Fibroblast of lung (primary cell): Measurements from ENCODE around the gene ACTL6A. TPM values are rescaled to one million over a fixed set of nuclear protein-coding genes. Genes with fewer than 3 reads are reported as not detected.

Source experiments
- DNase-seq, 2 donors: peaks; one replicate each; pipeline versions ENCODE4 v3.0.0 to v3.0.0-alpha.2; 2010; ENCODE audit warnings: low read depth in 2 of 2
- H2AFZ ChIP-seq: 2 replicates; pipeline ENCODE4 v1.5.1; 2012; ENCODE audit warnings: low read length, control low read depth, inconsistent platforms
- H3K27ac ChIP-seq: 2 replicates; pipeline ENCODE4 v1.5.1; 2011; ENCODE audit warnings: low read length, control low read depth; ENCODE audit not compliant: insufficient read depth
- H3K27me3 ChIP-seq: 2 replicates; pipeline ENCODE4 v1.5.1; 2011; ENCODE audit warnings: mild to moderate bottlenecking, low read length; ENCODE audit not compliant: control insufficient read depth, insufficient read depth
- H3K36me3 ChIP-seq: 2 replicates; pipeline ENCODE4 v1.5.1; 2011; ENCODE audit warnings: low read length; ENCODE audit not compliant: control insufficient read depth, insufficient read depth
- H3K4me1 ChIP-seq: 2 replicates; pipeline ENCODE4 v1.5.1; 2011; ENCODE audit warnings: low read length; ENCODE audit not compliant: control insufficient read depth, insufficient read depth; ENCODE audit errors: extremely low read depth
- H3K4me2 ChIP-seq: 2 replicates; pipeline ENCODE4 v1.5.1; 2011; ENCODE audit warnings: low read length, control low read depth; ENCODE audit not compliant: insufficient read depth; ENCODE audit errors: extremely low read depth
- H3K4me3 ChIP-seq, 4 experiments: fragments of 200-600 bp in 1 of 4; sonication (generic) in 1 of 4; replicated peaks in 1 of 4; 2 replicates each; pipeline ENCODE4 v1.5.1; 2011 to 2016; ENCODE audit warnings: low read length in 4 of 4, low read depth in 3 of 4, mild to moderate bottlenecking in 3 of 4, control low read depth in 2 of 4, inconsistent platforms in 1 of 4, mixed read lengths in 1 of 4; ENCODE audit not compliant: insufficient read depth in 1 of 4; ENCODE audit errors: control extremely low read depth in 1 of 4
- H3K79me2 ChIP-seq: 2 replicates; pipeline ENCODE4 v1.5.1; 2012; ENCODE audit warnings: mild to moderate bottlenecking, low read length, inconsistent platforms; ENCODE audit not compliant: control insufficient read depth, insufficient read depth
- H3K9ac ChIP-seq: 2 replicates; pipeline ENCODE4 v1.5.1; 2011; ENCODE audit warnings: mild to moderate bottlenecking, low read length, control low read depth; ENCODE audit not compliant: insufficient read depth
- H3K9me3 ChIP-seq: 2 replicates; pipeline ENCODE4 v1.5.1; 2012; ENCODE audit warnings: low read depth, low read length; ENCODE audit not compliant: control insufficient read depth, insufficient read depth
- H4K20me1 ChIP-seq: 2 replicates; pipeline ENCODE4 v1.5.1; 2011; ENCODE audit warnings: low read length; ENCODE audit not compliant: control insufficient read depth, insufficient read depth; ENCODE audit errors: extremely low read depth
- EZH2 ChIP-seq: IDR thresholded peaks from 2 replicates; pipeline ENCODE4 v1.5.1; 2012; ENCODE audit warnings: low read length, control low read depth, mild to moderate bottlenecking; ENCODE audit errors: missing control alignments
- polyA plus RNA-seq, 2 donors: library from polyadenylated mRNA; depleted of rRNA in 1 of 2; stranded (reverse) in 1 of 2; unstranded in 1 of 2; fragments of >200 nt; gene quantifications; 2 replicates each; pipeline ENCODE4 v1.2.1, GENCODE V29; 2011 to 2012; ENCODE audit warnings: missing spikeins in 1 of 2
- total RNA-seq: library from RNA; depleted of rRNA; stranded (reverse); fragments of >200 nt; gene quantifications from 2 replicates; pipeline ENCODE4 v1.2.1, GENCODE V29; 2014
- TF ChIP-seq, protein P1 (sequence below), 2 donors: IDR thresholded peaks in 1 of 2; conservative IDR thresholded peaks in 1 of 2; 1 replicate in 1 of 2; 2 replicates in 1 of 2; pipeline ENCODE4 v1.5.1; 2011 to 2012; ENCODE audit warnings: low read length in 2 of 2, control low read depth in 1 of 2, inconsistent platforms in 1 of 2, low read depth in 1 of 2, mild to moderate bottlenecking in 1 of 2

The ACTL6A gene
- total and polyA plus RNA-seq, 2 donors (not counting 1 experiment from before 2014, with no cell fraction given) = 48.6 to 58.3 TPM

GRCh38 chr3:179531576-179531975 is 31.1 kb upstream of the ACTL6A start:
- H3K36me3 ChIP-seq = no peaks in the 10 kb centered on the region
- H3K9me3 ChIP-seq = no peaks in the 10 kb centered on the region
- no peak for DNase-seq
- no peaks in the 10 kb centered on the region for H4K20me1 ChIP-seq
- no peaks in the 10 kb centered on the region for H3K79me2 ChIP-seq
- H3K27ac ChIP-seq = no peak overlapping the region
- H3K4me2 ChIP-seq = no peak overlapping the region
- TF ChIP-seq, protein P1, sequence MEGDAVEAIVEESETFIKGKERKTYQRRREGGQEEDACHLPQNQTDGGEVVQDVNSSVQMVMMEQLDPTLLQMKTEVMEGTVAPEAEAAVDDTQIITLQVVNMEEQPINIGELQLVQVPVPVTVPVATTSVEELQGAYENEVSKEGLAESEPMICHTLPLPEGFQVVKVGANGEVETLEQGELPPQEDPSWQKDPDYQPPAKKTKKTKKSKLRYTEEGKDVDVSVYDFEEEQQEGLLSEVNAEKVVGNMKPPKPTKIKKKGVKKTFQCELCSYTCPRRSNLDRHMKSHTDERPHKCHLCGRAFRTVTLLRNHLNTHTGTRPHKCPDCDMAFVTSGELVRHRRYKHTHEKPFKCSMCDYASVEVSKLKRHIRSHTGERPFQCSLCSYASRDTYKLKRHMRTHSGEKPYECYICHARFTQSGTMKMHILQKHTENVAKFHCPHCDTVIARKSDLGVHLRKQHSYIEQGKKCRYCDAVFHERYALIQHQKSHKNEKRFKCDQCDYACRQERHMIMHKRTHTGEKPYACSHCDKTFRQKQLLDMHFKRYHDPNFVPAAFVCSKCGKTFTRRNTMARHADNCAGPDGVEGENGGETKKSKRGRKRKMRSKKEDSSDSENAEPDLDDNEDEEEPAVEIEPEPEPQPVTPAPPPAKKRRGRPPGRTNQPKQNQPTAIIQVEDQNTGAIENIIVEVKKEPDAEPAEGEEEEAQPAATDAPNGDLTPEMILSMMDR (conservative IDR thresholded peaks at IDR 0.05 in 1 of 2, IDR thresholded peaks at IDR 0.05 in 1 of 2; ENCODE audit: low read depth in 1 of 2, low read length in 2 of 2) = no peak
- TF ChIP-seq EZH2 = no peak
- H3K9ac ChIP-seq = no peak overlapping the region
- no peaks in the 10 kb centered on the region for H3K27me3 ChIP-seq
- H3K4me3 ChIP-seq = no peak overlapping the region
- no peaks in the 10 kb centered on the region for H3K4me1 ChIP-seq
- no peak overlapping the region for H2AFZ ChIP-seq

DNA sequence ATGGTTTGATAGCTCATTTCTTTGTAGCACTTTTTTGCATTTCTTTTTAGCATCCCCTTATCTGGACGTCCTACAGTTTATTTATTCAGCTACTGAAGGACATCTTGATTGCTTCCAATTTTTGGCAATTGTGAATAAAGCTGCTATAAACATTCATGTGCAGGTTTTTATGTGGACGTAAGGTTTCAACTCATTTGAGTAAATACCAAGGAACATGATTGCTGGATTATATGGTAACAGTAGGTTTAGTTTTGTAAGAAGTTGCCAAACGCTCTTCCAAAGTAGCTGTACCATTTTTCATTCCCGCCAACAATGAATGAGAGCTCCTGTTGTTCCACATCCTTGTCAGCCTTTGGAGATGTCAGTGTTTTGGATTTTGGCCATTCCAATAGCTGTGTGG is 29.5 kb upstream of the ACTL6A start:
- no peak for DNase-seq
- Histone ChIP-seq H3K79me2 (no peaks in the 10 kb centered on the region), H3K4me1 (no peaks in the 10 kb centered on the region), H3K27ac (no peak overlapping the region), H2AFZ (no peak overlapping the region), H3K9ac (no peak overlapping the region), H4K20me1 (no peaks in the 10 kb centered on the region), H3K9me3 (no peaks in the 10 kb centered on the region), H3K27me3 (no peaks in the 10 kb centered on the region), H3K36me3 (no peaks in the 10 kb centered on the region), H3K4me3 (no peak overlapping the region), H3K4me2 (no peak overlapping the region)
- TF ChIP-seq, protein P1 (conservative IDR thresholded peaks at IDR 0.05 in 1 of 2, IDR thresholded peaks at IDR 0.05 in 1 of 2; ENCODE audit: low read depth in 1 of 2, low read length in 2 of 2) = no peak
- TF ChIP-seq EZH2 = no peak

GRCh38 chr3:179536256-179536655 is 26.5 kb upstream of the ACTL6A start:
- H3K9me3 ChIP-seq = no peaks in the 10 kb centered on the region
- H2AFZ ChIP-seq = no peak overlapping the region
- TF ChIP-seq, protein P1 (conservative IDR thresholded peaks at IDR 0.05 in 1 of 2, IDR thresholded peaks at IDR 0.05 in 1 of 2; ENCODE audit: low read depth in 1 of 2, low read length in 2 of 2) = no peak
- no peaks in the 10 kb centered on the region for H4K20me1 ChIP-seq
- H3K9ac ChIP-seq = no peak overlapping the region
- no peak overlapping the region for H3K27ac ChIP-seq
- no peaks in the 10 kb centered on the region for H3K27me3 ChIP-seq
- no peaks in the 10 kb centered on the region for H3K79me2 ChIP-seq
- H3K36me3 ChIP-seq = no peaks in the 10 kb centered on the region
- no peak overlapping the region for H3K4me3 ChIP-seq
- H3K4me2 ChIP-seq = no peak overlapping the region
- DNase-seq = no peak
- H3K4me1 ChIP-seq = no peaks in the 10 kb centered on the region
